ENCODE measurements around the gene DIRAS1. TPM values are rescaled to one million over a fixed set of nuclear protein-coding genes. Genes with fewer than 3 reads are reported as not detected.
A peak's percentile ranks its signal among the peaks of the same experiment; 100 is the strongest.

The DIRAS1 gene
- total and polyA plus RNA-seq, 3 donors from 2014 or later: 8.1 to 33.1 (median 22.5) TPM

GRCh38 chr19:2702170-2703076 is 18.7 kb downstream of the DIRAS1 start, which contains the start of gene GNG7:
Gene GNG7 (minus strand): TSS chr19:2702694. CDS start chr19:2520688, 182,006 bp downstream.
- H3K27me3 ChIP-seq: no peaks in the 10 kb centered on the region
- intact Hi-C loops (cut with DNase I; ENCODE audit: low total_unique reads): no loop called here
- peak within 1 kb of the TSS in 1 of 2 donors; percentile 53 for H3K27ac ChIP-seq
- no peaks in the 10 kb centered on the region for H3K9me3 ChIP-seq
- TF ChIP-seq POLR2A (IDR thresholded peaks at IDR 0.05): peak; percentile 5
- no peak for TF ChIP-seq CTCF (IDR thresholded peaks at IDR 0.05)
- 2% methylated on average over 38 to 72 of the region's 77 CpGs for WGBS, 2 donors
- peaks cover 7% of the 10 kb centered on the region for H3K4me1 ChIP-seq
- DNase-seq: peak; percentile 96
- peak within 1 kb of the TSS; percentile 62 to 72 for H3K4me3 ChIP-seq
- no peaks in the 10 kb centered on the region for H3K36me3 ChIP-seq (ENCODE audit: low read depth, missing control alignments)

GRCh38 chr19:2701361-2702169 is 19.6 kb downstream of the DIRAS1 start:
- H3K27me3 ChIP-seq: no peaks in the 10 kb centered on the region
- H3K4me1 ChIP-seq: peaks cover 7% of the 10 kb centered on the region
- 3 to 6% methylated on average over 9 of the region's 9 CpGs for WGBS, 2 donors
- peak overlapping the region; percentile 62 to 72 for H3K4me3 ChIP-seq
- intact Hi-C loops (cut with DNase I; ENCODE audit: low total_unique reads): no loop called here
- no peak for TF ChIP-seq POLR2A (IDR thresholded peaks at IDR 0.05)
- TF ChIP-seq CTCF (IDR thresholded peaks at IDR 0.05): no peak
- H3K36me3 ChIP-seq (ENCODE audit: low read depth, missing control alignments): no peaks in the 10 kb centered on the region
- no peaks in the 10 kb centered on the region for H3K9me3 ChIP-seq
- H3K27ac ChIP-seq: peak overlapping the region; percentile 31 to 53
- no peak for DNase-seq

GRCh38 chr19:2700660-2701360 is 20.4 kb downstream of the DIRAS1 start:
- no peaks in the 10 kb centered on the region for H3K36me3 ChIP-seq (ENCODE audit: low read depth, missing control alignments)
- H3K4me1 ChIP-seq: peaks cover 7% of the 10 kb centered on the region
- intact Hi-C loops (cut with DNase I; ENCODE audit: low total_unique reads): no loop called here
- no peak for DNase-seq
- H3K27ac ChIP-seq: peak overlapping the region in 1 of 2 donors; percentile 31
- H3K27me3 ChIP-seq: no peaks in the 10 kb centered on the region
- H3K9me3 ChIP-seq: no peaks in the 10 kb centered on the region
- TF ChIP-seq POLR2A (IDR thresholded peaks at IDR 0.05) (no peak), CTCF (IDR thresholded peaks at IDR 0.05) (no peak)
- WGBS, 2 donors: 14 to 27% methylated on average over 26 of the region's 26 CpGs
- no peak overlapping the region for H3K4me3 ChIP-seq

GRCh38 chr19:2699413-2700140 is 21.6 kb downstream of the DIRAS1 start:
- H3K27ac ChIP-seq: peak overlapping the region in 1 of 2 donors; percentile 15
- no peaks in the 10 kb centered on the region for H3K36me3 ChIP-seq (ENCODE audit: low read depth, missing control alignments)
- peaks cover 18% of the 10 kb centered on the region for H3K4me1 ChIP-seq
- 63 to 76% methylated on average over 15 of the region's 15 CpGs for WGBS, 2 donors
- TF ChIP-seq POLR2A (IDR thresholded peaks at IDR 0.05) (no peak), CTCF (IDR thresholded peaks at IDR 0.05) (no peak)
- DNase-seq: no peak
- H3K9me3 ChIP-seq: no peaks in the 10 kb centered on the region
- H3K27me3 ChIP-seq: no peaks in the 10 kb centered on the region
- no peak overlapping the region for H3K4me3 ChIP-seq
- intact Hi-C loops (cut with DNase I; ENCODE audit: low total_unique reads): no loop called here

All from testis (tissue), 3 donors.